LNCaP clone FGC (cell line): ENCODE data around the gene SEC14L2.

Experiments
- DNase-seq: peaks from one replicate; pipeline ENCODE4 v3.0.0-alpha.2; 2011; ENCODE audit warnings: low read depth
- H3K4me3 ChIP-seq: 2 replicates; pipeline ENCODE4 v1.5.1; 2011; ENCODE audit warnings: mild to moderate bottlenecking, low read depth, low read length, control low read depth
- CTCF ChIP-seq: IDR thresholded peaks from 2 replicates; pipeline ENCODE4 v1.5.1; 2012; ENCODE audit warnings: mild to moderate bottlenecking; ENCODE audit not compliant: control insufficient read depth, insufficient read depth; ENCODE audit errors: extremely low read depth

SEC14L2 gene

GRCh38 chr22:30425616-30426387 lies 29.0 kb downstream of the SEC14L2 start, which contains the start of gene MTFP1:
Gene MTFP1 (plus strand): TSS chr22:30425768. CDS start chr22:30425880, 112 bp downstream.
- peak within 1 kb of the TSS; percentile 66 for H3K4me3 ChIP-seq
- no peak for DNase-seq
- no peak for TF ChIP-seq CTCF

GRCh38 chr22:30426388-30427353 lies 29.9 kb downstream of the SEC14L2 start:
- DNase-seq = no peak
- peak; percentile 70 for TF ChIP-seq CTCF
- H3K4me3 ChIP-seq = peak overlapping the region; percentile 66

GRCh38 chr22:30427871-30428270 lies 31.1 kb downstream of the SEC14L2 start:
- no peak overlapping the region for H3K4me3 ChIP-seq
- TF ChIP-seq CTCF = no peak
- no peak for DNase-seq

GRCh38 chr22:30429887-30430286 lies 33.1 kb downstream of the SEC14L2 start:
- no peak for TF ChIP-seq CTCF
- DNase-seq = no peak
- no peak overlapping the region for H3K4me3 ChIP-seq

- no peak for DNase-seq
- H3K4me3 ChIP-seq = no peak overlapping the region
- no peak for TF ChIP-seq CTCF
Measured at GRCh38 chr22:30430933-30431332, 34.1 kb downstream of the SEC14L2 start.

GRCh38 chr22:30432096-30432495 lies 35.3 kb downstream of the SEC14L2 start:
- no peak for TF ChIP-seq CTCF
- DNase-seq = no peak
- no peak overlapping the region for H3K4me3 ChIP-seq
